ENCODE measurements around the gene AFAP1. TPM values are rescaled to one million over a fixed set of nuclear protein-coding genes. Genes with fewer than 3 reads are reported as not detected.

AFAP1 gene
- total RNA-seq, 1 experiment from 2014 or later = 27.6 TPM

DNA sequence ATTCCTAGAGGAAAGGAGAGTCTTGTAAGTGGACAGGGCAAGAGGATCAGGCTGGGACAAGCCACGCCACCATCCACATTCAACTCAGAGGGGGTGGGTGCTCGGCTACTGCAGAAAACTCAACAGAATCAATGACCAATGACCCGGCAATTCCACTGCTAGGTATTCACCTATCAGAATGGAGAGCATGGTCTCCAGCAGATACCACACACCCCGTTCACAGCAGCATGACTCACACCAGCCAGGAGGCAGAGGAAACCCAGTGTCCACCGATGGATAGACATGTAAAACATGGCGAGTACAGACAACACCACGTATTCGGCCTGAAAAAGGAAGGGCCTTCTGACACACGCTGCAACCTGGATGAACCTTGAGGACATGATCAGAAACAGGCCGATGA is 175.9 kb downstream of the AFAP1 start:
- H3K4me3 Mint-ChIP-seq (ENCODE audit: unreplicated experiment) = no peak overlapping the region
- no peaks in the 10 kb centered on the region for H3K9me3 Mint-ChIP-seq (ENCODE audit: unreplicated experiment)
- no peaks in the 10 kb centered on the region for H3K27me3 ChIP-seq (replicated peaks; ENCODE audit: control insufficient read depth, insufficient read depth, low read length)
- no peak overlapping the region for H3K4me3 ChIP-seq (ENCODE audit: low read depth, low read length)
- H3K9me3 ChIP-seq = no peaks in the 10 kb centered on the region
- no peaks in the 10 kb centered on the region for H3K27me3 Mint-ChIP-seq (ENCODE audit: insufficient read depth, unreplicated experiment)
- H3K4me1 ChIP-seq = peaks cover 17% of the 10 kb centered on the region
- H3K36me3 ChIP-seq (ENCODE audit: control insufficient read depth, insufficient read depth, low read length) = no peaks in the 10 kb centered on the region; the same call in 1 of the 2 replicates
- no peak overlapping the region for H3K27ac Mint-ChIP-seq (ENCODE audit: unreplicated experiment)
- no peak for DNase-seq
- no TSS peak for BruUV-seq (replicated peaks)
- no peak for TF ChIP-seq CTCF (IDR thresholded peaks at IDR 0.05; ENCODE audit: insufficient read depth in 1 of 2, low read depth in 1 of 2, low read length in 1 of 2, severe bottlenecking in 1 of 2, unreplicated experiment in 1 of 2)
- peaks cover 39% of the 10 kb centered on the region for H3K36me3 Mint-ChIP-seq (ENCODE audit: insufficient read depth, unreplicated experiment)
- H3K4me1 Mint-ChIP-seq (ENCODE audit: low read depth, unreplicated experiment) = no peaks in the 10 kb centered on the region
- ChIA-PET CTCF (no interaction called here), POLR2A (no interaction called here)
- intact Hi-C loops (cut with micrococcal nuclease; ENCODE audit: unreplicated experiment) = no loop called here

GRCh38 chr4:7763106-7763505 is 176.6 kb downstream of the AFAP1 start:
- H3K36me3 ChIP-seq (ENCODE audit: control insufficient read depth, insufficient read depth, low read length) = no peaks in the 10 kb centered on the region; the same call in none of the 2 replicates
- TF ChIP-seq CTCF (IDR thresholded peaks at IDR 0.05; ENCODE audit: insufficient read depth in 1 of 2, low read depth in 1 of 2, low read length in 1 of 2, severe bottlenecking in 1 of 2, unreplicated experiment in 1 of 2) = no peak
- Mint-ChIP-seq H3K27me3 (ENCODE audit: insufficient read depth, unreplicated experiment) (no peaks in the 10 kb centered on the region), H3K36me3 (ENCODE audit: insufficient read depth, unreplicated experiment) (peaks cover 41% of the 10 kb centered on the region), H3K27ac (ENCODE audit: unreplicated experiment) (no peak overlapping the region), H3K9me3 (ENCODE audit: unreplicated experiment) (no peaks in the 10 kb centered on the region), H3K4me3 (ENCODE audit: unreplicated experiment) (no peak overlapping the region), H3K4me1 (ENCODE audit: low read depth, unreplicated experiment) (no peaks in the 10 kb centered on the region)
- H3K9me3 ChIP-seq = no peaks in the 10 kb centered on the region
- ChIA-PET POLR2A (no interaction called here), CTCF (interaction anchor here (1.5 to 1.8 kb wide), 2 partner anchors 39 to 41 kb away, joined by 4 to 16 read pairs; no protein-coding TSS in a partner anchor)
- intact Hi-C loops (cut with micrococcal nuclease; ENCODE audit: unreplicated experiment) = no loop called here
- H3K27me3 ChIP-seq (replicated peaks; ENCODE audit: control insufficient read depth, insufficient read depth, low read length) = no peaks in the 10 kb centered on the region
- H3K4me3 ChIP-seq (ENCODE audit: low read depth, low read length) = no peak overlapping the region
- no peak for DNase-seq
- peaks cover 17% of the 10 kb centered on the region for H3K4me1 ChIP-seq
- BruUV-seq (replicated peaks) = no TSS peak

- Mint-ChIP-seq H3K27ac (ENCODE audit: unreplicated experiment) (peak overlapping the region; percentile 42), H3K36me3 (ENCODE audit: insufficient read depth, unreplicated experiment) (peaks cover 47% of the 10 kb centered on the region), H3K4me1 (ENCODE audit: low read depth, unreplicated experiment) (no peaks in the 10 kb centered on the region), H3K4me3 (ENCODE audit: unreplicated experiment) (no peak overlapping the region), H3K9me3 (ENCODE audit: unreplicated experiment) (no peaks in the 10 kb centered on the region), H3K27me3 (ENCODE audit: insufficient read depth, unreplicated experiment) (no peaks in the 10 kb centered on the region)
- peak; percentile 62 to 68 for DNase-seq
- Histone ChIP-seq H3K4me3 (ENCODE audit: low read depth, low read length) (no peak overlapping the region), H3K4me1 (peaks cover 17% of the 10 kb centered on the region), H3K36me3 (ENCODE audit: control insufficient read depth, insufficient read depth, low read length) (no peaks in the 10 kb centered on the region; the same call in 1 of the 2 replicates), H3K9me3 (no peaks in the 10 kb centered on the region), H3K27me3 (replicated peaks; ENCODE audit: control insufficient read depth, insufficient read depth, low read length) (no peaks in the 10 kb centered on the region)
- TF ChIP-seq CTCF (IDR thresholded peaks at IDR 0.05; ENCODE audit: insufficient read depth in 1 of 2, low read depth in 1 of 2, low read length in 1 of 2, severe bottlenecking in 1 of 2, unreplicated experiment in 1 of 2) = no peak
- POLR2A ChIA-PET = no interaction called here
- no TSS peak for BruUV-seq (replicated peaks)
- intact Hi-C loops (cut with micrococcal nuclease; ENCODE audit: unreplicated experiment) = loop anchor here (1.0 kb wide), 1 partner anchor 12 kb away; no protein-coding TSS in a partner anchor
- CTCF ChIA-PET = interaction anchor here (0.8 to 1.8 kb wide), 4 partner anchors 11 to 42 kb away, joined by 3 to 16 read pairs (median 4); no protein-coding TSS in a partner anchor
Observed at GRCh38 chr4:7762376-7763030, 177.2 kb downstream of the AFAP1 start.

All from Caco-2 (cell line).